IMR-90 (cell line): ENCODE measurements around the gene DIAPH2. TPM values are rescaled to one million over a fixed set of nuclear protein-coding genes. Genes with fewer than 3 reads are reported as not detected.

Experiments used
- ATAC-seq: fragments of 200-7000 bp; cut with Tn5 transposase; 2 replicates; pipeline ENCODE4 v1.9.1; 2020; ENCODE audit warnings: low read depth, mild to moderate bottlenecking, moderate library complexity
- BruUV-seq: library from RNA; stranded (reverse); fragments of 400-500 nt; replicated peaks from 2 replicates; lab custom pipeline; 2021; lab: Mats Ljungman, UMichigan
- CTCF ChIA-PET: fragments of 300-600 bp; formaldehyde crosslinking; extraction: SDS; loops from one replicate; lab custom pipeline; 2021; ENCODE audit warnings: antibody characterized with exemption; lab: Yijun Ruan, JAX
- POLR2A ChIA-PET: fragments of 300-600 bp; sonication (Branson Sonifier 250); formaldehyde crosslinking; loops from one replicate; lab custom pipeline; 2022; ENCODE audit warnings: antibody characterized with exemption; ENCODE audit not compliant: unreplicated experiment; lab: Charles Lee
- DNase-seq: peaks from one replicate; pipeline ENCODE4 v3.0.0; 2013
- H2AFZ ChIP-seq: replicated peaks from 2 replicates; pipeline ENCODE3; 2013; ENCODE audit warnings: low read length, mild to moderate bottlenecking; ENCODE audit not compliant: poor library complexity
- H2AK5ac ChIP-seq: 2 replicates; pipeline ENCODE4 v1.6.1; 2013; ENCODE audit warnings: low read depth, low read length, inconsistent platforms
- H2AK9ac ChIP-seq: replicated peaks from 2 replicates; pipeline ENCODE3; 2013; ENCODE audit warnings: mild to moderate bottlenecking, low read depth, low read length, moderate library complexity; ENCODE audit not compliant: poor library complexity
- H2BK120ac ChIP-seq: 2 replicates; pipeline ENCODE4 v1.6.1; 2013; ENCODE audit warnings: low read depth, low read length, inconsistent platforms
- H2BK15ac ChIP-seq: 3 replicates; pipeline ENCODE4 v1.6.1; 2013; ENCODE audit warnings: low read depth, low read length, inconsistent platforms
- H2BK20ac ChIP-seq: 2 replicates; pipeline ENCODE4 v1.6.1; 2013; ENCODE audit warnings: low read depth, mild to moderate bottlenecking, inconsistent platforms, low read length, moderate library complexity
- H2BK5ac ChIP-seq: 2 replicates; pipeline ENCODE4 v1.6.1; 2013; ENCODE audit warnings: mild to moderate bottlenecking, low read depth, low read length, inconsistent platforms; ENCODE audit not compliant: poor library complexity, severe bottlenecking
- H3K14ac ChIP-seq: replicated peaks from 2 replicates; pipeline ENCODE4 v1.6.1; 2013; ENCODE audit warnings: low read depth, low read length, inconsistent platforms
- H3K18ac ChIP-seq: 2 replicates; pipeline ENCODE4 v1.6.1; 2013; ENCODE audit warnings: low read depth, low read length, control low read depth
- H3K23ac ChIP-seq: 2 replicates; pipeline ENCODE4 v1.6.1; 2013; ENCODE audit warnings: low read depth, low read length, inconsistent platforms
- H3K27ac ChIP-seq: 2 replicates; pipeline ENCODE4 v1.5.1; 2013; ENCODE audit warnings: mild to moderate bottlenecking, control low read depth, low read length; ENCODE audit not compliant: insufficient read depth
- H3K27me3 ChIP-seq: 2 replicates; pipeline ENCODE4 v1.6.1; 2013; ENCODE audit warnings: low read length; ENCODE audit not compliant: control insufficient read depth, insufficient read depth
- H3K36me3 ChIP-seq: 2 replicates; pipeline ENCODE4 v1.6.1; 2013; ENCODE audit warnings: low read length, mixed read lengths; ENCODE audit not compliant: control insufficient read depth, insufficient read depth
- H3K4ac ChIP-seq: 2 replicates; pipeline ENCODE4 v1.6.1; 2013; ENCODE audit warnings: low read depth, low read length, inconsistent platforms
- H3K4me1 ChIP-seq: 2 replicates; pipeline ENCODE4 v1.6.1; 2013; ENCODE audit warnings: low read length, mixed read lengths; ENCODE audit not compliant: control insufficient read depth, insufficient read depth
- H3K4me2 ChIP-seq: 2 replicates; pipeline ENCODE4 v1.6.1; 2013; ENCODE audit warnings: low read depth, mild to moderate bottlenecking, control low read depth, low read length, moderate library complexity
- H3K4me3 ChIP-seq: 2 replicates; pipeline ENCODE4 v1.5.1; 2013; ENCODE audit warnings: low read depth, mild to moderate bottlenecking, control low read depth, low read length, moderate library complexity; ENCODE audit not compliant: insufficient read depth
- H3K56ac ChIP-seq: 2 replicates; pipeline ENCODE4 v1.6.1; 2013; ENCODE audit warnings: low read length, inconsistent platforms; ENCODE audit not compliant: insufficient read depth; ENCODE audit errors: extremely low read depth
- H3K79me1 ChIP-seq, 2 experiments: 2 replicates each; pipeline ENCODE4 v1.6.1; 2013; ENCODE audit warnings: low read length in 2 of 2, inconsistent platforms in 1 of 2, low read depth in 1 of 2
- H3K9ac ChIP-seq: 2 replicates; pipeline ENCODE4 v1.6.1; 2013; ENCODE audit warnings: low read depth, low read length, control low read depth
- H3K9me1 ChIP-seq: 2 replicates; pipeline ENCODE4 v1.6.1; 2013; ENCODE audit warnings: low read length, inconsistent platforms; ENCODE audit not compliant: insufficient read depth
- H3K9me3 ChIP-seq: 2 replicates; pipeline ENCODE4 v1.6.1; 2013; ENCODE audit warnings: low read length; ENCODE audit not compliant: control insufficient read depth, insufficient read depth
- H4K20me1 ChIP-seq: 2 replicates; pipeline ENCODE4 v1.6.1; 2013; ENCODE audit warnings: low read length, inconsistent platforms; ENCODE audit not compliant: insufficient read depth
- H4K5ac ChIP-seq: 2 replicates; pipeline ENCODE4 v1.6.1; 2013; ENCODE audit warnings: mild to moderate bottlenecking, low read depth, low read length, control low read depth
- H4K8ac ChIP-seq, 2 experiments: 2 replicates each; pipeline ENCODE4 v1.6.1; 2013; ENCODE audit warnings: low read depth in 2 of 2, low read length in 2 of 2, control low read depth in 1 of 2, inconsistent platforms in 1 of 2
- H4K91ac ChIP-seq: 2 replicates; pipeline ENCODE4 v1.6.1; 2013; ENCODE audit warnings: low read depth, low read length, inconsistent platforms; ENCODE audit not compliant: insufficient read depth
- CEBPB ChIP-seq: IDR thresholded peaks from 2 replicates; pipeline ENCODE4 v1.6.1; 2012; ENCODE audit warnings: low read depth, low read length, improper control_type of control experiment
- FOS ChIP-seq: fragments of 150-350 bp; IDR thresholded peaks from 2 replicates; pipeline ENCODE4 v1.6.1; 2016; ENCODE audit warnings: low read depth, low read length
- NFE2L2 ChIP-seq: fragments of 150-350 bp; IDR thresholded peaks from 2 replicates; pipeline ENCODE4 v1.6.1; 2016; ENCODE audit warnings: low read depth, mild to moderate bottlenecking, low read length
- POLR2A ChIP-seq: IDR thresholded peaks from 2 replicates; pipeline ENCODE4 v1.6.1; 2012; ENCODE audit warnings: mild to moderate bottlenecking, low read depth, low read length
- RFX5 ChIP-seq: IDR thresholded peaks from 2 replicates; pipeline ENCODE4 v1.8.0; 2012; ENCODE audit warnings: low read depth, mild to moderate bottlenecking, low read length, moderate library complexity
- SMC3 ChIP-seq: fragments of 150-350 bp; IDR thresholded peaks from 2 replicates; pipeline ENCODE4 v1.6.1; 2016; ENCODE audit warnings: low read depth, mild to moderate bottlenecking, antibody characterized with exemption, low read length, moderate library complexity
- USF2 ChIP-seq: fragments of 150-350 bp; IDR thresholded peaks from 2 replicates; pipeline ENCODE4 v1.6.1; 2017; ENCODE audit warnings: mild to moderate bottlenecking, antibody characterized with exemption, low read length, low read depth
- WGBS, 2 experiments: methylation state at CpG; one replicate each; pipeline versions ENCODE4 v1.1.5 to v1.1.7; 2013; ENCODE audit warnings: missing lambda C conversion rate in 2 of 2; ENCODE audit not compliant: insufficient read length in 1 of 2; ENCODE audit errors: extremely low coverage in 2 of 2; 5-methylcytosine and 5-hydroxymethylcytosine counted together
- dilution Hi-C: fragments of 300-500 bp; cut with HindIII; formaldehyde crosslinking; loops from one replicate; pipeline ENCODE4 v1.14.3; 2018; ENCODE audit warnings: low sequenced_read_pairs; ENCODE audit not compliant: unreplicated experiment
- in situ Hi-C: fragments of 300-500 bp; cut with MboI; formaldehyde crosslinking; loops from 3 replicates; pipeline ENCODE4 v1.14.3; 2019; ENCODE audit warnings: low sequenced_read_pairs, inconsistent platforms, mixed read lengths
- intact Hi-C: fragments of 100-400 bp; cut with micrococcal nuclease; formaldehyde crosslinking; loops from 2 replicates; pipeline ENCODE4 v1.10.0; 2022
- polyA plus RNA-seq, 3 experiments: library from polyadenylated mRNA; depleted of rRNA; stranded (reverse); fragments of >200 nt; gene quantifications; 2 replicates each; pipeline ENCODE4 v1.2.3, GENCODE V29; 2012; ENCODE audit warnings: low replicate concordance in 1 of 3
- total RNA-seq: library from RNA; depleted of rRNA; stranded (reverse); fragments of >200 nt; gene quantifications from 2 replicates; pipeline ENCODE4 v1.2.3, GENCODE V29; 2012

Gene DIAPH2
- total and polyA plus RNA-seq, 2 of the 4 experiments (the other 2 are of a cell fraction): 3.6 to 19.9 TPM

GRCh38 chrX:97320305-97320704, 635.7 kb downstream of the DIAPH2 start:
- intact Hi-C loops (no loop called here), in situ Hi-C loops (no loop called here)

More at GRCh38 chrX:97320305-97320704, 635.7 kb downstream of the DIAPH2 start:
- H3K9me1 ChIP-seq: no peaks in the 10 kb centered on the region
- no peaks in the 10 kb centered on the region for H4K20me1 ChIP-seq
- no peak overlapping the region for H2BK120ac ChIP-seq
- no peaks in the 10 kb centered on the region for H3K36me3 ChIP-seq
- dilution Hi-C loops: no loop called here
- ChIA-PET CTCF (no interaction called here), POLR2A (no interaction called here)
- no peaks in the 10 kb centered on the region for H3K9me3 ChIP-seq
- no peak overlapping the region for H2BK20ac ChIP-seq
- no peak overlapping the region for H3K18ac ChIP-seq
- H3K4me1 ChIP-seq: no peaks in the 10 kb centered on the region
- H3K14ac ChIP-seq: no peak overlapping the region
- no peak overlapping the region for H3K23ac ChIP-seq
- no CpG with 5 or more reads among the region's 11 CpGs for WGBS, 2 experiments
- no peak overlapping the region for H3K4me2 ChIP-seq
- H2AK9ac ChIP-seq: no peak overlapping the region
- BruUV-seq: no TSS peak
- H2AK5ac ChIP-seq: no peak overlapping the region
- no peak overlapping the region for H3K27ac ChIP-seq
- H3K4me3 ChIP-seq: no peak overlapping the region
- no peak for TF ChIP-seq POLR2A
- TF ChIP-seq CEBPB: no peak
- TF ChIP-seq USF2: no peak
- TF ChIP-seq SMC3: no peak
- TF ChIP-seq NFE2L2: no peak
- TF ChIP-seq RFX5: no peak
- no peak for TF ChIP-seq FOS
- H4K8ac ChIP-seq: no peak overlapping the region
- no peak overlapping the region for H4K91ac ChIP-seq
- no peaks in the 10 kb centered on the region for H3K79me1 ChIP-seq
- H4K5ac ChIP-seq: no peak overlapping the region
- H3K27me3 ChIP-seq: no peaks in the 10 kb centered on the region
- H2AFZ ChIP-seq: no peak overlapping the region
- no peak overlapping the region for H2BK15ac ChIP-seq
- no peak overlapping the region for H3K56ac ChIP-seq
- no peak overlapping the region for H2BK5ac ChIP-seq
- H3K9ac ChIP-seq: no peak overlapping the region
- no peak overlapping the region for H3K4ac ChIP-seq
- DNase-seq: no peak
- ATAC-seq: no peak
